ENCODE results near the gene BGN. TPM values are rescaled to one million over a fixed set of nuclear protein-coding genes. Genes with fewer than 3 reads are reported as not detected.

BGN gene
- total RNA-seq, 1 experiment from 2014 or later, result not detected

DNA sequence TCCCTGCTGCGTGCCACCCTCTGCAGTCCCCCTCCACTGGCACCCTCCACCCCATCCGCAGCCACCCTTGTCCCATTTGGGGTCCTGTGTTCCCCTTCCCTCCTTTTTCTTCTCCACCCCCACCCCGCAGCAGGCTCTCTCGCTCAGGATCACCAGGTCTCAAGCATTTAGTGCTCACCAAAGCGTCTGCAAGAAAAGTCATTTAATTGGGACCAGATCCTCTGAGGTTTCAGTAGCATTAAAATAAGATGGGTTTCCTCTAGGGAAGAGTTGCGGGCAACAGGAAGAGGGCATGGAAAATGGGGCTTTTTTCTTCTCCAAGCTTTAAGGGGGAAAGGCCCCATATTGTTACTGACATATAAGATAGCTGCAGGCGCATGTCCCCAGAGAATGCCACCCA lies 19.5 kb upstream of the BGN start:
- DNase-seq (ENCODE audit: low read depth, low spot score), result no peak
- in situ Hi-C loops (cut with HindIII; ENCODE audit: low pct_unique_long_range_greater_than_20kb, low sequenced_read_pairs), result no loop called here

DNA sequence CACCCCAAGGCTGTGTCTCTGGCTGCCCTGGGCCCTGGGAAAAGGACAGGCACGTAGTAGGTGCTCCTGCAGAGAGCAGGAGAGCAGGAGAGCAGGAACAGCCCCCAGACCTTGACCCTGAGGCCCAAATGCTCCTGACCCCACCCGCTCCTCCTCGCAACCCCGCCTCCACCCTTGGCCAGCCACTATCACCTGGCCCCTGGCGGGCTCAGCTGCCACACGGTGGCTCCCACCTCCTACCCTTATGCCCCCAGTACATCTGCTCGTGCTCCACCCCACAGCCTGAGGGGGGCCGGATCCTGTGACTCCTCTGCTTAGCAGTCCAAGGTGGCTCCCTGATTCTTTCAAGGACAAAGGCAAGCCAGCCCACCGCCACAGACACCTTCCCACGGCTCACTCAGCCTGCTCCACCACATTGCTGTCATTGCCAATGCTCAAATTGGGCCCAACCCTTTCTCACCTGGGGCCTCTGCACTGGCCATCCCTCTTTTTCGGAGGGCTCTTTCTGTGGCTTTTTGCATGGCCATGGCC lies 19.0 kb upstream of the BGN start:
- in situ Hi-C loops (cut with HindIII; ENCODE audit: low pct_unique_long_range_greater_than_20kb, low sequenced_read_pairs), result no loop called here
- DNase-seq (ENCODE audit: low read depth, low spot score), result no peak

DNA sequence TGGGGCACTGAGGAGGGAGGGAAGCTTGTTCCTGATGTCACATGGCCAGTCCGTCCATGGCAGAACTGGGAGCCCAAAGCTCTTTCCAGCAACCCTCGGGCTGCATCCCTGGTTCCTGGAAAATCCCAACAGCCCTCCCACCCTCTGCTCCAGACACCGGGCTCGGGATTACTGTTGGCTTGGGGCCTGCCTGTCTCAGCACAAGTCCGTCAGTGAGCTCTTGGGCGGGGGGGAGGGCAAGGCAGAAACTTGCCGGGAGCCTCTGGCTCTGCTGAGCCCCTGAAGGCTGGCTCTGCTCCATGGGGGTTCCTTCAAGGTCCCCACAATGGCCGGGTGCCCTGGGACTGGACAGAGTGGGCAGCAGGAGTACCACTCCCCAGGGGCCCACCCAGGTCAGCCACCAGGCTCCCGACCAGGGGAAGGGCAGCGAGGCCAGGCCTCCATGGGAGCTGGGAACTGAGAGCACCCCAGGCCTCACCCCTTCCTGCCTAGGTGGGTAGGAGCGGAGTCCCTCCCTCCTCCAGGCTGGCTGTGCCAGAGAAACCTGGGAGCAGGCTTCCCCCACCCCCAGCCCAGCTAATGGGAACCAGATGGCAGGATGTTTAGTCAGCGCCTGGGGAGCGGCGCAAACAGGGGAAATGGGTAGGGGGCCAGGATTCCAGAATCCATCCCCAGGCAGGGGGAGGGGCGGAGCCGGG lies 18.0 kb upstream of the BGN start:
- in situ Hi-C loops (cut with HindIII; ENCODE audit: low pct_unique_long_range_greater_than_20kb, low sequenced_read_pairs), result no loop called here
- DNase-seq (ENCODE audit: low read depth, low spot score), result no peak

DNA sequence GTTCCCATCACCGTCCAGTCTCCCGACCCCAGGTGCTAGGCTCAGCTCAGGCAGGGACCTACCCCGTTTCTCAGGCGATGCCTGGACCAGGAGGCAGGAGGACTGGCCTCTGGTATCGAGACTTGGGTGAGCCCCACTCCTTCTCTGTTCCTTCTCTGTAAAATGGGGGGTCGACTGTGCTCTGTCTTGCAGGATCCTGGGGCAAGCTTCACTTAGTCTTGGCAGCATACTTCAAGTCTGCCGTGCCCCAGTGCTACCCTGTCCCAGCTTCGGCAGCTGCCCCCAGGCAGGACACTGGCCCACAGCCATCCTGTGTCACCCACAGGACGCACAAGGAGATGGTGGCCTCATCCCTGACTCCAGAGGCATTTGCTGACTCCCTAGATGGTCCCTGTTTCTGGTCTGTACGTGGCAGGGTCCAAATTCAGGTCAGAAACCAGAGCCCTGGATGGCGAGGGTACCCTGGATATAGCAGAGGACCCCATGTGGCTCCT lies 17.4 kb upstream of the BGN start:
- DNase-seq (ENCODE audit: low read depth, low spot score), result no peak
- in situ Hi-C loops (cut with HindIII; ENCODE audit: low pct_unique_long_range_greater_than_20kb, low sequenced_read_pairs), result no loop called here

DNA sequence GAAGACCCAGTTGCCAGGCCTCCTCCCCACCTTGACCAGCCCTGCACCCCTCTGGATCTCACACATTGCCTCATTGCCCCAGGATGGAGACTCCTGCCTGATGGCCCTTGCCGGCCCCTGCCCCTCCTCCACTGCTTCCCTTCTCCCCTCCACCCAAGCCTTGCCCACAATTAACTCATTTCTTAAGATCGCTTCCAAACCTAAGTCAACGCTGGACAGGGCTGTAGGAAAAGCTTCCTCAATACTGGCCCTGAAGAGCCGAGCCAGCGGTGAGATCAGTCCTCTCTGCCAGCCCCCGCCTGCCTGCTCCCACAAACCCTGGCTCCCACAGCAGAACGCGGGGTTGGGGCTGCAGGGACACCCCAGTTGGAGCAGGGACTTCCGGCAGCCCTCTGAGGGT lies 16.9 kb upstream of the BGN start:
- in situ Hi-C loops (cut with HindIII; ENCODE audit: low pct_unique_long_range_greater_than_20kb, low sequenced_read_pairs), result no loop called here

DNA sequence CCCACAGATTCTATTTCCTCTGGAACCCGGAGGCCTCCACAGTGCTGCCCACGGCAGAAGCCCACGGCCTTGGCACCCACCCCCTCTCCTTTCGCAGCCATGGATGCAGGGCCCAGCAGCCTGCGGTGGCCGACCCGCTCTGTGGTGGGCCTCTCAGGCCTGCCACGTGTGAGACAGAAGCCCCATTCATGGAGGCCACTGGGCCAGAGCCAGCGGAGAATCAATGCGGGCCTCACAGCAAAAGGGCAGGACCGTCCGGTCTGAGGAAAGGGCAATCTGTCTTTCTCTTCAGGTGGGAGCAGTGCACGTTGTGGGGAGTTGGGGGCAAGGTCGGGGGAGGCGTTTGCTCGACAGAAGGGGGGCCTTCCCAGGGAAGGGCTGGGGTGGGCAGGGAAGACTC lies 16.0 kb upstream of the BGN start:
- DNase-seq (ENCODE audit: low read depth, low spot score), result peak; percentile 61
- in situ Hi-C loops (cut with HindIII; ENCODE audit: low pct_unique_long_range_greater_than_20kb, low sequenced_read_pairs), result no loop called here

More for the DNA sequence above, 16.9 kb upstream of the BGN start:
- no peak for DNase-seq (ENCODE audit: low read depth, low spot score)

DNA sequence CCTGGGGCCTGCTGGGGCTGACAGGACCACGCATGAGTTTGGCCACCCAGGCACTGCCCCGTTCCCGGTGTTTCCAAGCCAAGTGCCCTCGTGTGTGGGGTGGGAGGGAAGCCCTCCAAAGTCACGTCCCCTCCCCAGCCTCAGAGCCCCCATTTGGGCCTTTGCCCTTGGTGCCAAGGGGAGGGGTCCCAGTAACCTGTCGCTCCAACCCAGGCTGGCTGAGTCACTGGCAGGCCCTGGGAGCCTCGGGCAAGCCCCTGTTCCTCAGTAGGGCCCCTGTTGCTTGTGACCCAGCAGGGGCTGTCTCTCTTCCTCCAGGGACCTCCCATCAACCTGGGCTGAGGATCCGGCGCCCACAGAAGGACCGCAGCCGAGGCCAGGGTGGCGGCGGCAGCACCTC lies 13.7 kb upstream of the BGN start:
- in situ Hi-C loops (cut with HindIII; ENCODE audit: low pct_unique_long_range_greater_than_20kb, low sequenced_read_pairs), result no loop called here
- DNase-seq (ENCODE audit: low read depth, low spot score), result no peak

DNA sequence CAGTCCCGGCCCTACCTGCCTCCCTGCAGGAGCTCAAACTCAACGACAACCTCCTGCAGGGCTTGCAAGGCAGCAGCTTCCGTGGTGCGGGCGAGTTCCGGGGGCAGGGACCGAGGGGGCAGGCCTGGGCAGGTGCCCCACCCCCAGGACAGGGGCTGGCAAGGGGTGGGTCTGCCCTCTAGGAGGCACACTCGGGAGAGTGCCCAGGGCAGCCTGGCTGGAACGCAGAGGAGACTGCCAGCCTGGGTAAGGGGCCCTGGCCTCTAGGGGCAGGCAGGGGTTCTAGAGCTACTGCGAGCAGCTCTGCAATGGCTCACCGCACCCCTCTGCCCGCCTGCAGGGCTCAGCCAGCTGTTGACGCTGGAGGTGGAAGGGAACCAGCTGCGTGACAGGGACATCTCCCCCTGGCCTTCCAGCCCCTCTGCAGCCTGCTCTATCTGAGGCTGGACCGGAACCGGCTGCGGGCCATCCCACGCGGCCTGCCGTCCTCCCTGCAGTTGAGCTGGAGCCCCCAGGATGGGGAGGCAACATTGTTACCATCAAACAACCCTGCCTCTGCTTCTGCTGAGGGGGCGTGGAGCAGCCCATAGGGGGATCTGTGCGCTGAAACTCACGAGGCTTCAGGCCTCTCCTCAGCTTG lies 12.3 kb upstream of the BGN start:
- in situ Hi-C loops (cut with HindIII; ENCODE audit: low pct_unique_long_range_greater_than_20kb, low sequenced_read_pairs), result no loop called here
- no peak for DNase-seq (ENCODE audit: low read depth, low spot score)

DNA sequence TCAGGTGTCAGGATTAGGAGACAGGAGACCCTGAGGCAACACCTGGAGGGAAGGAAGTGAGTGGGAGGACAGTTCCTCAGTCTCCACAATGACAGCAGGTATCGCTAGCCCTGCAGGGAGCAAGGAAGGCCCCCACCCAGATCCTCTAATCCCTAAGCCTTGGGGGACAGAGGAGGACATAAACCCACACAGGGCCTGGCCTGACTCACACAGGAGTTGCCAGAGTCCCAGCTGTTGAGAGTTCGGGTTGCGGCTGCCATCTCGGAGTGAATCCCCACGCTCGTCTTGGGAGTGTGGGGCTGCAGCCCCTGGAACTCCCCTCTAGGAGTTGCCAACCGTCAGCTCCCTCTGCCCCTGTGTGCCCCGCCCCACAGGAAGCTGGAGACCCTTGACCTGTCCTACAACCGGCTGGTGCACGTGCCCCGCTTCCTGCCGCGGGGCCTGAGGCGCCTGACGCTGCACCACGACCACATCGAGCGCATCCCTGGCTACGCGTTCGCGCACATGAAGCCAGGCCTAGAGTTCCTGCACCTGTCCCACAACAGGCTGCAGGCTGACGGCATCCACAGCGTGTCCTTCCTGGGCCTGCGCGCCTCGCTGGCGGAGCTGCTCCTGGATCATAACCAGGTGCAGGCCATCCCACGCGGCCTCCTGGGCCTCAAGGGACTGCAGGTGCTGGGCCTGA lies 9.2 kb upstream of the BGN start:
- in situ Hi-C loops (cut with HindIII; ENCODE audit: low pct_unique_long_range_greater_than_20kb, low sequenced_read_pairs), result no loop called here
- DNase-seq (ENCODE audit: low read depth, low spot score), result no peak

DNA sequence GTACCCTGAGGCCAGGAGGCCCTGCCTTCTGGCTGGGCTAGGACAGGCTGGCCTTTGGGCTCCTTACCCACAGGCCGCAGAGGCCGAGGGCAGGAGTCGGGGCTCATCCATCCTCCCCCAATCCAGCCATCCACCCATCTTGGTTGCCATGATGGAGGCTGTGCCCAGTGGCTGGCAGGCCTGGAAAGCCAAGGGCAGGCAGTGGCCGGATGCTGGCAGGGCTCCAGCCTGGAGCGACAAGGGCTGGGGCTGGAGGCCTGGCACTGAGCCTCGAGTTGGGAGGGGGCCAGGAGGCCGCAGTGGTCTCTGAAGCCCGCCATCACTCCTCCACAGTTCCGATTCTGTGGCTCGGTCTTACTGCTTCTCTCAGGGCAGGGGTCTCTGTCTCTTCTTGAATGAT lies 8.6 kb upstream of the BGN start:
- DNase-seq (ENCODE audit: low read depth, low spot score), result no peak
- in situ Hi-C loops (cut with HindIII; ENCODE audit: low pct_unique_long_range_greater_than_20kb, low sequenced_read_pairs), result no loop called here

DNA sequence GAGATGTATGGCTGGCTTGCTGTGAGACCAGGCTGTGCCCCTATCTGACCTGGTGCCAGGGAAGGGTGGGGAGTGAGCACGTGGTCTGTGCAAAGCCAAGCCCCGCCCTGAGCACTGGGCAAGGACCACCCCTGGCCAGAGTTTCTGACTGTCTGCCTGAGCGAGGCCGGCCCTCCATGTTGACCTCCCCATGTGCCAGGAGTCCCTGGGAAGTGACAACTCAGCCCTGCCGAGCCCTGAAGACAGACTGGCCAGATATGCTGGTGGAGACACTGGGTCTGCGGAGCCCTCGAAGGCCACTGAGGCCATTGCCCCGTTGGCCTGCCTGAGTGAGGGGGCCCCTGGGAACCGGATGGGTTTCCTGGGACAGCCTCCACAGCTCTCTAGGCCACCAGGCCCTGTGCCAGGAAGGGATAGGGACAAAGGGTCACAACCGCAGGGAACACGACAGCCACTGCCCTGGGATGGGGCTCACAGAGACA lies 7.1 kb upstream of the BGN start:
- no peak for DNase-seq (ENCODE audit: low read depth, low spot score)
- in situ Hi-C loops (cut with HindIII; ENCODE audit: low pct_unique_long_range_greater_than_20kb, low sequenced_read_pairs), result no loop called here

DNA sequence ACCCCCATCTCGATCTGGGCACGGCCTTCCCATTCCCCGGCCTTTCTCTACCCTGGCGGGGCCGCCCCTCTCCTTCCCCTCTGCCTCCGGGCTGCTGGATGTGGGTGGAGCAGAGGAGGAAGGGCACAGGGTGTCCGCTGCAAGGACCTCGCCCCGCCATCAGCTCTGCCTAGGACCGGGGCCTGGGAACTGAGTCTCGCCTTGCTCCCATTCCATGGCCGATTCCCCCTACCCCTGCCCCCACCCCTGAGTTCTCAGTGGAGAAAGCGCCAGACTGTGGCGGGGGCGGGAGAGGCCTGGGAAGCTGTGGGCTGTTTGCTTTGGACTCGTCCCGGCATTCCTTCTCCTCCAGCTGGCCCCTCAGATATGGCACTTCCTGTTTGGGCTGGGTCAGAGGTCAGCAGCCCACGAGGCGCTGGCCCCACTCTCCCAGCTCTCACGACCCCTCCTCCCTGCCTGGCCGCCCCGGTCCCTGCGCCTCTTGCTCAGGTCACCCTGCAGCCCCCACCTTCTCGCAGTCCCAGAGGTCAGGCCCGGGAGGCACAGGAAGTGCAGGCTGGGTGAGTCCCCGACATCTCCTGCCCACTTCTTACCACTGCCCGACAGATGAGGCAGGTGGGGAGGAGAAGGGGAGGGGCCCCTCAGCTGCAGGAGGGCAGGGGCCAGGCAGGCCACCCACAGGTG lies 6.4 kb upstream of the BGN start:
- DNase-seq (ENCODE audit: low read depth, low spot score), result no peak

DNA sequence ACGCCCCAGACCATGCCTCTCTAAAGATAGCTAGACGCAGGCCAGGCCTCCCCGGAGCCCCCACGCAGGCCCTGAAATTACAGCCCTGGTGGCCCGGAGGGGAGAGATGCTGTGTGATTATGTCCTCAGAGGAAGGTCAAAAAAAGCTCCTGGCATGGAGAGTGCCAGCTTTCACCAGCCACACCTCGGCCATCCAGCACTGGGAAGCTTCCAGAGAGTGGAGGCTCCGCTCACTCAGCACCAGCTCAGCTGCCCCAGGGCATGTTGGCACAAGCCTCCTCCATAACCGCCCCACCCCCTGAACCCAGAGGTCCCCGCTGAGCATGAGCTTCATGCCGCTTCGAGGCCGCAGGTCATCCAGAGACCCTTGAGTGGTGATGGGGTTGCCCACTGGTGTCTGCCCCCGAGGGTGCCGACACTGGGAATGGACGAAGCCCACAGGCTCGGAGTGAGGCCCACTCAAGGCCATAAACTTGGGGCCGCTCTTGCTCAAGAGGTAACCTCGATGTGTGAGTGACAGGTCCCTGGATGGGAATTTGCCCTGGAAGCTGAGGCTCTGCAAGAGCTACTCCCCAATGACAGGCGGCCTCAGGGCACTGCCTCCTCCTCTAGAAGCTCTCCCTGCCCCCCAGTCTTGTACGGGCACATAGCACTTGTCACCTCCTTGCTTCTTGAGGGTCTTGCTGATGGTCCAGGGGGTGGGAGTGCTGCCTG lies 4.4 kb upstream of the BGN start:
- in situ Hi-C loops (cut with HindIII; ENCODE audit: low pct_unique_long_range_greater_than_20kb, low sequenced_read_pairs), result no loop called here
- no peak for DNase-seq (ENCODE audit: low read depth, low spot score)

More for the DNA sequence above, 6.4 kb upstream of the BGN start:
- in situ Hi-C loops (cut with HindIII; ENCODE audit: low pct_unique_long_range_greater_than_20kb, low sequenced_read_pairs), result no loop called here

DNA sequence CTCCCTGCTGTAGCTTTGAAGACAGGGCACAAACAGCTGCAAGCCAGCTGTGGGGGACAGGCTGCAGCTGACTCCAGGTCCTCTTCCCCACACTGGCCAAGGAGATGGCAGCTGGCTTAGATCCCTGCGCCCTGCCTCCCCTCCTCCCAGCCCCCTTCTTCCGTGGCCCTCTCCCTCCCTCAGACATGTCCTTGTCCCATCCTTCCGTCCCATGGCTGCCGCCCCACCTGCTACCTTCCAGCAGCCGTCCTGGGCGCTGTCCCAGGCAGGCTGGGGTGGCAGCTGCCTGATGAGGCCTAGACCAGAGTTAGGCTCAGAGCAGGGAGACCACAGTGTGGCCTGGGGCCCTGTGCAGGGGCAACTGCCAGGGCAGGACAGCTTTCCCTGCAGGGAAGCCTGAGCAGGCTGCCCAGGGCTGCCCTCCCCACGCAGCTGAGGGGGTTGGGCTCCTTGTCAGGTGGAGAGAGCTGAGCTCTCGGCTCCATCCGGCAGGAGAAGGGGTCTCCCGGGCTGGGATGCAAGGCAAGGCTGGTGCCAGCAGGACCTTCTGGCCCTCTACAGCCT lies 3.3 kb upstream of the BGN start:
- no peak for DNase-seq (ENCODE audit: low read depth, low spot score)
- in situ Hi-C loops (cut with HindIII; ENCODE audit: low pct_unique_long_range_greater_than_20kb, low sequenced_read_pairs), result no loop called here

DNA sequence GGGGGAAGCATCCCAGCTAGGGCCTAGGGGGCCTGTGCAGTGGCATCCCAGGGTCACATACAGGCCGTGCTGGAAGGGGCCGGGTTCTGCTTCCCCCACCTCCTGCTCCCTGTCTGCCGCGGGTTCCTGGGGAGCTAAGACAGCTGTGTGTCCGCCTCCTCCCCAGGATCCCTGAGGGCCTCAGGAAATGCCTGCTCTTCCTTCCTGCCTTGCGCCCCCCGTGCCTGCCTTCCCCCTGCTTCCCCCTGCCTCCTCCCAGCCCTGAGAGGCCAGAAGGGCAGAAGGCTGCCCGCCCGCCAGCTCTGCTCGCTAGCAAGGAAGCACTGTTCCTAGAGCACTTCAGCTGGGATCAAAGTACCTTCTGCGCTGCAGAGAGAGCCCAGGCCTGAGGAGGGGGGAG lies 2.9 kb upstream of the BGN start:
- in situ Hi-C loops (cut with HindIII; ENCODE audit: low pct_unique_long_range_greater_than_20kb, low sequenced_read_pairs), result no loop called here
- no peak for DNase-seq (ENCODE audit: low read depth, low spot score)

DNA sequence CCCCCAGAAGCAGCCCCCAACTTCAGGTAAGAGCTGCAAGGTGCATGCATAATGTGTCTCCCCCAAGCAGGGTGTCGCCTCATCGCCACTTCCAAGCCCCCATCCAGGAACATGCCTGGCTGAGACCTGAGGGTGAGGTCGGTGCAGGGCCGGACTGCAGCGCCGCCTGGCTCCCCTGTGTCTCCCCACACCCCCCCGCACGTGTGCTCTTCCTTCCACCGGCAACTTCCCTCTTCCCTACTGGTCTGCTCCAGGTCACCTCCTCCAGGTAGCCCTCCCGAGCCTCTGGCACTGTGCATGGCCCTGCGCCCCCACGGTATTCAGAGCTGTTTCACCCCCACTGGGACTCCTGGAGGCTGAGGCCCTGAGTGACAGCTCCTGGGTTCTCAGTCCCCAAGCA lies 2.2 kb upstream of the BGN start:
- no peak for DNase-seq (ENCODE audit: low read depth, low spot score)
- in situ Hi-C loops (cut with HindIII; ENCODE audit: low pct_unique_long_range_greater_than_20kb, low sequenced_read_pairs), result no loop called here

DNA sequence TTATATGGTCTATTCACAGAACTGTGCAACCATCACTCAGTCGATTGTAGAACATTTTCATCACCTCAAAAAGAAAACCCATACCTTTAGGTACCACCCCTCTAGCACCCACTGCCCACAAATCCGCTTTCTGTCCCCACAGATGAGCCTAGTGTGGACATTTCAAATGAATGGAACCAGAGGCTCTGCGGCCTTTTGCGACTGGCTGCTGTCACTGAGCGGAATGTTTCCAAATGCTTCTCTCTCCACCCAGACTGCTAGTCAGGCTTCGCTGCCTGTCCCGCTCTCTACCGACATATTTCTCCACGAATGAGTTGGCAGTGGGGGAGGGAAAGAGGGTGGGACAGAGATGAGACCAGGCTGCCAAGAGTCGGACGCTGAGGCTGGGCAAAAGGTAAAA lies 1.7 kb upstream of the BGN start:
- in situ Hi-C loops (cut with HindIII; ENCODE audit: low pct_unique_long_range_greater_than_20kb, low sequenced_read_pairs), result no loop called here
- DNase-seq (ENCODE audit: low read depth, low spot score), result no peak
